Measurements from ENCODE around the gene STUB1. TPM values are rescaled to one million over a fixed set of nuclear protein-coding genes. Genes with fewer than 3 reads are reported as not detected.
A peak's percentile ranks its signal among the peaks of the same experiment; 100 is the strongest.

Gene STUB1
- total RNA-seq, 1 donor from 2014 or later, result 98.9 TPM

- Histone ChIP-seq H3K27ac (peak overlapping the region; percentile 36), H3K4me1 (peaks cover 22% of the 10 kb centered on the region), H3K4me3 (peak overlapping the region; percentile 70), H3K36me3 (no peaks in the 10 kb centered on the region), H3K27me3 (peaks cover 10% of the 10 kb centered on the region), H3K9me3 (no peaks in the 10 kb centered on the region)
- intact Hi-C loops (cut with DNase I), result loop anchor here (10.0 kb wide), 1 partner anchor 69 kb away; the partner anchor contains the start of genes CHTF18 and RPUSD1
- TF ChIP-seq CTCF (IDR thresholded peaks at IDR 0.05), result no peak
- ATAC-seq, result peak; percentile 4
- peak; percentile 75 for DNase-seq
Observed at GRCh38 chr16:715477-716199, 35.4 kb downstream of the STUB1 start.

GRCh38 chr16:716200-716568 lies 36.0 kb downstream of the STUB1 start:
- Histone ChIP-seq H3K9me3 (no peaks in the 10 kb centered on the region), H3K4me1 (peaks cover 22% of the 10 kb centered on the region), H3K27me3 (peaks cover 5% of the 10 kb centered on the region), H3K27ac (no peak overlapping the region), H3K4me3 (peak overlapping the region; percentile 70), H3K36me3 (no peaks in the 10 kb centered on the region)
- TF ChIP-seq CTCF (IDR thresholded peaks at IDR 0.05), result no peak
- no peak for ATAC-seq
- intact Hi-C loops (cut with DNase I), result loop anchor here (10.0 kb wide), 1 partner anchor 69 kb away; the partner anchor contains the start of genes CHTF18 and RPUSD1
- no peak for DNase-seq

- no peaks in the 10 kb centered on the region for H3K9me3 ChIP-seq
- H3K4me3 ChIP-seq, result no peak overlapping the region
- H3K4me1 ChIP-seq, result peaks cover 26% of the 10 kb centered on the region
- H3K36me3 ChIP-seq, result no peaks in the 10 kb centered on the region
- DNase-seq (no peak), ATAC-seq (no peak)
- no peaks in the 10 kb centered on the region for H3K27me3 ChIP-seq
- no peak for TF ChIP-seq CTCF (IDR thresholded peaks at IDR 0.05)
- no peak overlapping the region for H3K27ac ChIP-seq
- intact Hi-C loops (cut with DNase I), result loop anchor here (10.0 kb wide), 1 partner anchor 68 kb away; the partner anchor contains the start of genes CHTF18 and RPUSD1
Observed at GRCh38 chr16:716768-717325, 36.6 kb downstream of the STUB1 start.

DNA sequence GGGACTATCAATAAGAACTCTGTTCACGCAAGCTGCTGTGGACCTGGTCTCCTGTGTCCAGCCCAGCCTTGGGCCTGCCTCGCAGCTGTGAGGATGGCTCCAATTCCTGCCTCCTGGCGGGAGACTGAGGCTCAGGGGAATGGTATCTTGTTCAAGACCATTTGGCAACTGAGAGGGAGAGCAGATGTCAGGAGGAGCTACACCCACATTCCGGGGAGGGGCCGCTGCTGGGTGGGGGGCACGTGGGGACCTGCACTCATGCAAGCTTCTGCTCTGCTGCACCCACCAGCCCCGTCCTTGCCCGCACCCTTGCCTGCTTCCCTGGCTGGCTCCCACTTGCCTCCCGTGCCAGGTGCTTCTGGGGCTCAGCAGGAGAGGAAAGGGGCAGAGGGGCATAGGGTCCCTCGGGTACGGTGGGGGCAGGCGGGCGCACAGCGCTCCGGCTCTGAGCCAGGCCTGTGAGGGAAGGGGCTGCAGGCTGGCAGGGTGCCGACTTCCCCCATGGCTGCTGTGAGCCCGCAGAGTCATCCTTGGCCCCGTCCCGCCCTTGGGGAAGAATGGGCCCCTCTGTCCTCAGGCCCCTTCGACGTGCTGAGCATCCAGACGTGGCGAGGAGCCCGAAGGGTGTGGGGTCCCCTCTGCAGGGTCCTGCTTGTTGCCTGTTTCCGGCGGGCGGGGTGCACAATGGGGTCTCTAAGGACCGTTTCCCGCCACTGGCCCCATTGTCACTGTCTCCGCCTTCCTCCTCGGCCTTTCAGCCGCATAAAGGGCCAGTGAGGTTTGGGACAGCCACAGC lies 37.4 kb downstream of the STUB1 start:
- intact Hi-C loops (cut with DNase I), result loop anchor here (10.0 kb wide), 1 partner anchor 67 kb away; the partner anchor contains the start of genes CHTF18 and RPUSD1
- peaks cover 29% of the 10 kb centered on the region for H3K4me1 ChIP-seq

More for the DNA sequence above, 37.4 kb downstream of the STUB1 start:
- Histone ChIP-seq H3K27ac (no peak overlapping the region), H3K4me3 (no peak overlapping the region), H3K27me3 (no peaks in the 10 kb centered on the region), H3K9me3 (no peaks in the 10 kb centered on the region), H3K36me3 (no peaks in the 10 kb centered on the region)
- no peak for ATAC-seq
- TF ChIP-seq CTCF (IDR thresholded peaks at IDR 0.05), result no peak
- no peak for DNase-seq

All from upper lobe of right lung (tissue), 1 donor.